DND-41 (cell line): ENCODE measurements around the gene ANXA9.

Experiments used
- CTCF ChIP-seq: IDR thresholded peaks from 2 replicates; pipeline ENCODE4 v1.5.1; 2012; ENCODE audit warnings: borderline replicate concordance, low read length, moderate library complexity, mild to moderate bottlenecking; ENCODE audit not compliant: poor library complexity, severe bottlenecking; ENCODE audit errors: extremely low read depth
- EZH2 ChIP-seq: IDR thresholded peaks from 3 replicates; pipeline ENCODE4 v1.6.1; 2012; ENCODE audit warnings: borderline replicate concordance, low read depth, mild to moderate bottlenecking, moderate library complexity, low read length, inconsistent platforms; ENCODE audit not compliant: severe bottlenecking

DNA sequence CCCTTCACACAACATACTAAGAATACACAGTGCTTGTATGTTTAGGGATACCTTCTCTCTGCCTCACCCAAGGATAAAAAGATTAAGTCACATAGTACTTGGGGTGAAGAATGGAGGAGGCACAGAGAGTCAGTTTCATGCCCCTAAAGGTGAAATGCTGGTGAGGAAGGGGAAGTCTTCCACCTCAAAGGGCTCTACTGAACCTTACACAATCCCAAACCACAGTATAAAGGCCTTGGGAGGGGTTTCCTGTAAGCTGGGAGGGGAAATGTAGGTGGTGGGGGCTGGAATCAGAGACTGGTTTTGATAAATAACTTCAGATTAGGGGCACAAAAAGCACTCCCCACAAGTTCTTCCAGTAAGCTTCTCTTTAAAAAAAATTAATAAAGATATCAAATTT is 21.1 kb downstream of the ANXA9 start:
- no peak for TF ChIP-seq CTCF
- TF ChIP-seq EZH2: no peak
